NCI-H1105 treated with DMSO at 0.1 percent for 48 hours (cell line): ENCODE data around the gene PLEKHG3.
A peak's percentile ranks its signal among the peaks of the same experiment; 100 is the strongest.

Source experiments
- DNase-seq: peaks from one replicate; lab custom pipeline; 2025; lab: John Stamatoyannopoulos, UW

Gene PLEKHG3

DNA sequence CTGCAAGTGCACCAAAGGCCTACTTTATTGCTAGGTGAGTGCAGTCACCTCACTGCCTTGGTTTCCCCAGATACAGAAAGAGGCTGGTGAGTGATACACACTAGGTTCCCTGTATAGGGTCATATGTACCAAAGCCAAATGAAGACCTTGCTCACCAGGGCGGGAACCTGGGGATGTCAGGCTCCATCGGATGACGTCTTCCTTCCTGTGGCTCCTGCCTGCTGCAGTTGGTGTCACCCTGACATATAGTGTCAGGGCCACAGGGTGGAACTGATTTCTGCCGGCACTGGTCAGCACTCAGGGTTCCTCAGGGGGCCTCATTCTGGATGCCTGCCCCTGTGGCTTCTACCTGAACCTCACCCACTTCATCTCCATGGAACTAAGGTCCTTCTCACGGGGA is 43.1 kb downstream of the PLEKHG3 start:
- no peak for DNase-seq

DNA sequence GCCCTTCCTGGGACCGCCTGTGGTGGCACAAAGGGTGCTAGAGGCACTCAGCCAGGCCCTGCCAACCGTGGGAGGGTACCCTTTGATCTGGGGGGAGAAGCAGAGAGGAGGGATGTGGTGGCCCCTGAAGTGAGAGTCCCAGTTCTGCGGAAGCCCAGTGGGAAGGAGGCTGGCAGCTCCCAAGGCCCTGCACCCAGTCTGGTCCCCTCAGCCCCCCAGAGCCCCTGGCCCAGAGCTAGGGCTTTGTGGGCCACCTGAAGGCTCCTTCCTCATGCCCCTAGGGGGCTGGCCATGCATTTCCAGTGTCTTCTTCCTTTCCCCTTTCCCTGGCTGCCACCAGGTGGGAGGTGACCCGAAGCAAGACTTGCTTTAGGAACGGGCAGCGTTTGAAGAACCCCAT is 44.3 kb downstream of the PLEKHG3 start:
- no peak for DNase-seq

- DNase-seq = no peak
Observed at GRCh38 chr14:64748995-64749714, 44.9 kb downstream of the PLEKHG3 start.

DNA sequence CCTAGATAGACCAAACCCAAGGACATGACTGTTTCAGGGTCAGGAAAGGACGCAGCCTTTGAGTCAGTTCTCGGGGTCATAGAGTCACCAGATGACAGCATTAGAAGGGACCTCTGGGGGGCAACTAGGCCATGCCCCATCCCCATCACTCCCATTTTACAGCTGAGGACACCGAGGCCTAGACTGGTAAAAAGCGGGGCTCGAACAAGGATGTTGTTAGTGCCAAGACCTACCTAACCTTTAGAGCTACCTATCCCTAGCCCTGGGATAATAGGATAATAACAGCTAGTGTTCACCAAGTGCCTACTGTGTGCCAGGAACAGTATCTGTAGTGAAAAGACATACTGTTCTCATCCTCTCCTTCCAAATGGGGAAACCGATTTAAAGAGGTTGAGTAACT is 48.7 kb downstream of the PLEKHG3 start:
- DNase-seq = no peak

DNA sequence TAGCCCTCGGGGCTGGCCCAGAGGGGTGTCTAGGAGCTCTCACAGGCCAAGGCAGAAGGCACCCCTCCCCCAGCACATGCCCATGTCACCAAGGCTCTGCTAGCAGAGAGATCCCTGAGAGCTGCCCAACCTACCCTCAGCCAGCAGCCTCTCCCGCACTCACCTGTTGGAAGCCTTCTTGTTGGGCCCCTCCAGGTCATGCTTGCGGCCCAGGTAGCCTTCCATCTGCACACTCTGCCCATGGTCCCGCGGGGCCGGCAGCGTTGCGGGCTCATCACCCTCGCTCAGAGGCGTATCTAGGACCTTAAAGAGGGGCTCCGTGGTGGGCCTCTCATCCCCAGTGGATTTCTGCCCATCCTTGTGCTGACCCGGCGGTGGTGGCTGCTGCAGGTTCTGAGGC is 49.1 kb downstream of the PLEKHG3 start:
- DNase-seq = no peak

GRCh38 chr14:64753999-64754398 is 49.8 kb downstream of the PLEKHG3 start:
- DNase-seq = no peak

GRCh38 chr14:64754685-64755084 is 50.5 kb downstream of the PLEKHG3 start:
- DNase-seq = no peak

GRCh38 chr14:64755781-64756221 is 51.6 kb downstream of the PLEKHG3 start:
- no peak for DNase-seq

- DNase-seq = no peak
Observed at GRCh38 chr14:64756712-64757111, 52.5 kb downstream of the PLEKHG3 start.

DNA sequence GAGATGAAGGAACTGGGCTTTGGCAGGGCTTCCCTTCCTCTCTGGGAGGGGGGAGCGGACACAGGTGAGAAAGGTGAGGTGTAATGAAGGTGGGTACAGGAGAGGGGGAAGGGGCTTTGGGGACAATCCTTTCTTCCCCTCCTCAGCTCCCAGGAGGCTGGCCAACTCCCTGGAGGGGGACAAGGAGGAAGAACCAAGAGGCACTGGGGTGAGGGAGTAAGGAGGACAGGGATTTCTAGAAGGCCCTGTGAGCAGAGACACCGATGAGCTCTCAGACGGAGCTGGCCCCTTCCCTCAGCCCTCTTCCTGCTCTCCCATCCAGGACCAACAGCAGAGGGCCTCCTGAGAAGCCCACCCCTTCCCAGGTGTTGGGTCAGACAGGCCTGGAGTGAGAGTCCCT is 53.4 kb downstream of the PLEKHG3 start:
- no peak for DNase-seq

GRCh38 chr14:64758025-64758521 is 53.8 kb downstream of the PLEKHG3 start:
- no peak for DNase-seq

DNA sequence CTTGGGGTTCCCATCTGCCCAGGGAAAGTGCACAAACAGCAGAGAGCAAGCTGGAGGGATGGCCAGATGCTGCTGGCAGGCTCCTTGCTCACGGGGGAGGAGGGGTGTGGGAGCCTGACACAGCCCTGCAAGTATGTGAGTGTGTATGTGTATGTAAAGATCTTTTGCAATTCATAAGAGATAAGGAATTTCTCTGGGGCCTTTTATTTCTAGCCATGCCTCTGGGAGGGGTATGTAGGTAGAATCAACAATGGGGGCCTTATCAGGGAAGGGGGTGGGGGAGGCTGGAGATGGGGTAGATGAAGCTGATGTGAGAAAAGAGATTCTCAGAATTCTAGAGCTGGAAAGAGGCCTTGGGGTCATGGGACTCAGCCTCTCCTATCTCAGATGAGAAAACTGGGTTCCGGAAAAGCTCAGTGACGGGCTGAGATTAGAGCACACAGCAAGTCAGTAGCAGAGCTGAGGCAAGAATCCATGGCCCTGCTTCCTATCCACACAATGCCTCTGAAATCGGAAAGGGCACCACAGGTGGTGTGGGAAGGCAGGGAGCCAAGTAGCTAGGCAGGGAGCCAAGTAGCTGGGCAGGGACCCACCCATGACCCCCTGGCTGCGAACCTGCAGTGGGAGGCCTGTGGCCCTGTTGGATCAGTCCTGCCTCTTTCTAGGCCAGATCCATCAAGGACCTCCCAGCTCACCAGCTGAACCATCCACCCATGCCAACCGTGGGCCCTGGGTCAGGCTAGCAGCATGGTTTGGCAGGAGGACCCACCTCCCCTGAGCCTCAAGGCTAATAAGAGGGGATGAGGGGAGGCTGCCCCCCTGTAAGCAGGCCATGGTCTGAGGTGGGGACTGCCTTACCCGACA is 54.7 kb downstream of the PLEKHG3 start:
- DNase-seq = no peak

DNA sequence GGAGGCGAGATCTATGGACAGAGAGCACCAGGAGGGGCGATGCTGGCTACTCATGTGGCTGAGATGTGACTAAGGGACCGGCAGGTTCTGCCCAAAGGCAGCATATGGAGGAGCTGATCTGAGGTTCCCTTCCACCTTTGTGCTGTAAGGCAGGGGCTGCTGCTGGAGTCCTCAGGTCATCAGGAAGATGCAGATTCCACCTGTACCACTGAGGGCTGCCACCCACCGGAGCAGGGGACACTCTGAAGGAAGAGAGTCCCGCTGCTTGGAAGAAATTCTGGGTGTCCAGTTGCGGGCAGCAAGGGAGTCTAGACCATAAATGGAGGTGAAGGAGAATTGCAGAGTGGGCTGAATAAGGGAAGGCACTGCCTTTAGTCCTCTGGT is 55.3 kb downstream of the PLEKHG3 start:
- no peak for DNase-seq

DNA sequence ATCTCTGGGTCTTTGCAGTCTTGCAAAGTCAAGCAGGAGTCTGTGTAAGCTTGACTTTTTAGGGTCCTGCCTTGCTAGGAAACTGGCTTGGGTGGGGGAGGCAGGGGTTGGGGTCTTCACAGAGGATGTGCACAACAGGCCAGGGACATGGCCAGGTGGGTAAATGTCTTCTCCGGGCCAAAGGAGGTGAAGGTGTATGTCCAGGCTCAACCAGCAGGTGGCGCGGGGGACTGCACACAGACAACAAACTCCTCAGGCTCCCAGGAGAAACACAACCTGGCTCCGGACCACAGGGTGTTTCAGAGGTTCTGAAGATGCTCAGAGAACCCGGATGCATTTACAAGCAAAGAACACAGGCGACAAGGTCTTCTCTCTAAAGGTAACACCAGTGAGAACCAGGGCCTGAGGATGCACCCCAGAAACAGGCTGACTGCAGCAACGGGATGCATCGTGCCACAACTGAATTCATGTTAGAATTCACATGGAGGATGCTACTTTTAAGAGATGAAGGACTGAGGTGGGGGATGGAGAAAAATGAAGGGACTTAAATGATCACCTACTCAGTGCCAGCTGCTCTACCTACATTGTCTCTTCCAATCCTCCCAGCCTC is 56.0 kb downstream of the PLEKHG3 start:
- no peak for DNase-seq

DNA sequence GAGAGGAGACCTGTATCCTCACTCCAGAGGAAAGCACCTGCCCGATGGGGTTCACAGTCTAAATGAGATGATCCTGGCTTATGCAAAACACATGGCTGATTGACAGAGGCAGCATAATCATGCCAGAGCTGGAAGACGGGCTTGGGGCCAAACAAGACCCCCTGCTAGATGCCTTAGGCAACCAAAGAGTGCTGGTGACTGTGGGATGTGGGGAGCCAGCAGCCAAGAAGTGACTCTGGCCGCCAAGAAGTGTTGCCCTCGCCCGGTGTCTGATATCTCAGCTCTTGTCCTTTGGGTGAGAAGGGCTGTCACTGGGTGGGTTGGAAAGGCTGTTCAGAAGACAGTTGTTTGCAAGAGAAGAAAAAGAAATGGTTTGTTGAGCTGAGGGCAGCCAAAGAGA is 56.7 kb downstream of the PLEKHG3 start:
- no peak for DNase-seq

DNA sequence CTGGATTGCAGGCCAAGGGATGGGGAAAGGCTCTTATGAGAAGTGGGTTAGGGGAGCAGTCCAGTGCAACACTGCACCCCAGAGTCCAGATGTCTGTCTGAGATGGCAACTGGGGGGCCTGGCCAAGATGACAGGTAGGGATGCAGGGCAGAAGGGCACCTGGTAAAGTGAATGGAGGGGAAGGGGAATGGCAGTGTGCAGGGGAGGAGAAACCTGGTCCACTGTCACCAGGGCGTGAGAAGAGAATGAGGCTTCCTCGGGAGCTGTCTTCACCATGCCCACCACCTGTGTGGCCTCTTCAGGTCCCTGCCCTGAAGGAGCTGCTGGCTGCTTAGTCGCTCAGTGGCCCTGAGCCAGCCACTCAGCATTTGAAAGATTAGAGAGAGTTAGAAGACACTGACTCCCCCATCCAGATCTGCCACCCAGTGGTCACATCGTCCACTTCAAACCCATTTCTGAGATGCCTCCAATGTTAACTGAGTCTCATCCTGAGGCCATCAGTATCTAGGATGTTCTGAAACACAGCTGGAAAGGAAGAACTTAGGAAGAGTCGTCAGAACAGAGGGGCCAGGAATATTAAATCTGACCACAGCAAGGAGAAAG is 57.3 kb downstream of the PLEKHG3 start:
- peak; percentile 83 for DNase-seq

DNA sequence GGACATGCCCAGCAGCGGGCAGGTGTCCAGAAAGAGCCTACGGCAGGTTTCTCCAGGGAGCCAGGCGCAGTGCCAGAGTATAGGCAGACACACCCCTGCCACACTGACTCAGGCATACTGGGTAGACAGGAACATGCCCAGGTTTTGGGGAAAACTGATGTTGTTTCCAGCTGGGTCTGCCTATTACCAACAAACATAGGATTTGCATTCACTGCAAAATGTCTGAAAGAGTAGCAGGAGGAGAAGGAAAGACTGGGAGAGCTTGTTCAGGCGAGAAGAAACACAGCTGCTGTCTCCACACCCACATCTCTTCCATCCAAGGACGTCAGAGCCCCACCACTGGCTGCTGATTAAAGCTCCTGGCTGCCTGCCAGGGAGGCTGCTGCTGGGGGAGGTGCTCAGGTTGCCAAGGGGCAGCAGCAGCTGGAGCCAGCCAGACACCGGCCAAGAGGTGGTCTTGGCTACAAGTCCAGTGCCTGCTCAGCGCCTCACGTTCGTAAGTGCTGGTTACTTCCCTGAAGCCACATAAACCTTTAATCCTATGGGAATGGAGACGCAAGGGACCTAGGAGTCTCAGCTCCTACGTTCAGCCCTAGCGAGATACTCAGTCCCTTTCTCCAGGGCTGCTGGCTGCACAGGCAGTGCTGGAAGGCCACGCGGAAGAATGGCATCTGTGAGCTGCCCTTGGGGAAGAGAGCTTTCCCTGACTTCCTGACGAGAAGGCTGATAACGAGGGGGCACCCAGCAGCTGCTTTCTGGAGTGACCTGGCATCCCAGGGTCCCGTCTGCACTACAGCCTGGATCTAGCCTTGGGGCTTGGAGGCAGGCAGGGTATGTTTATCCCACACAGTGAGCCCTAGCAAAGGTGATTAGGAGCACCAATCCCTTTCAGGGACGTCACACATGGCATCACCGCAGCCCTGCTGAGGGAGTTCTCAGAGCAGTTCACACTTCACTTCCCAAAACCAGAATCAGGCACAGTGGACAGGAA is 58.1 kb downstream of the PLEKHG3 start:
- peak; percentile 95 for DNase-seq

- DNase-seq = no peak
Observed at GRCh38 chr14:64763085-64763782, 59.0 kb downstream of the PLEKHG3 start.

GRCh38 chr14:64763801-64764621 is 59.8 kb downstream of the PLEKHG3 start:
- DNase-seq = no peak
